Measurements from ENCODE around the gene CHST7.

The CHST7 gene

DNA sequence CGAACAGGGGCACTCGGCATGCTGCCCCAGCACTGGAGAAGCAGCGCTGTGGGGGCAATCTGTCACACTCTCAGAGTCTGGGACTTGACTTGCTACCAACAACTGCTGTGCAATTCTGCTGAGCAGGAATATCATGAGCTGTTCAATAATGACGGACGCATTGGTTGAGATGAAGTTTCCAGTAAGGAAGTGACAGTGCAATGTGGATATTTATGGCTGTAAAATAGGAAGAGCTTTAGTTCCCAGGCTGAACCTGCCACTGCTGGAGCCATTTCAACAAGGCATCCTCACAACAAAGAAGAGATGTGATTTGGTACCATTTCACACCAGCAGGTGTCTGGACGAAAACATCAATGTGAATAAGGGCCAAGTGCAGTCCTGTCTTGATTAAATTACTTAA, 24.2 kb downstream of the CHST7 start:
- no peak for TF ChIP-seq CTCF (IDR thresholded peaks at IDR 0.05; ENCODE audit: insufficient read depth, missing control alignments)
- FAIRE-seq, result no peak
- DNase-seq (ENCODE audit: insufficient read length, low spot score), result no peak

DNA sequence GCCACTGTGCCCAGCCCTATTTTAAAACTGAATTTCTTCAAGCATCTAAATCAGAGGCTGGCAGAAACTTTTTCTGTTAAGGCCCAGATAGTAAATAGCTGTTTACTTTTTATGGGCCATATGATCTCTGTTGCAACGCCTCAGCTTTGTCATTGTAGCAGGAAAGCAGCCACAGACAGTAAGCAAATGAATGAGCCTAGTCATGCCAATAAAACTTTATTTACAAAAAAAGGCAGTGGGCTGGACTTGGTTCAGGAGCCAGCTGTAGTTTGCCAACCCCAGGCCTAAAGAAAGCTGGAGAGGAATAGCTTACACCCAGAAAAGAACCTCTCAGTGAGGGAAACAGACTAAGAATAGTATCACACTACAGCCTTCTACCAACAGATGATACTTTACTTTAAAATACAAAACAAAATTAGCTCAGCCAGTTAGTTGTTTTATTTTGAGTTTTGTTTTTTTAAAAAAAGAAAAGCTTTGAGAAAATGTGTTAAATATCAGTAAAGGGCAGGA, 25.5 kb downstream of the CHST7 start:
- no peak for TF ChIP-seq CTCF (IDR thresholded peaks at IDR 0.05; ENCODE audit: insufficient read depth, missing control alignments)
- FAIRE-seq, result no peak
- DNase-seq (ENCODE audit: insufficient read length, low spot score), result no peak

GRCh38 chrX:46601283-46601682, 27.7 kb downstream of the CHST7 start:
- TF ChIP-seq CTCF (IDR thresholded peaks at IDR 0.05; ENCODE audit: insufficient read depth, missing control alignments), result no peak
- DNase-seq (ENCODE audit: insufficient read length, low spot score), result no peak
- FAIRE-seq, result no peak

DNA sequence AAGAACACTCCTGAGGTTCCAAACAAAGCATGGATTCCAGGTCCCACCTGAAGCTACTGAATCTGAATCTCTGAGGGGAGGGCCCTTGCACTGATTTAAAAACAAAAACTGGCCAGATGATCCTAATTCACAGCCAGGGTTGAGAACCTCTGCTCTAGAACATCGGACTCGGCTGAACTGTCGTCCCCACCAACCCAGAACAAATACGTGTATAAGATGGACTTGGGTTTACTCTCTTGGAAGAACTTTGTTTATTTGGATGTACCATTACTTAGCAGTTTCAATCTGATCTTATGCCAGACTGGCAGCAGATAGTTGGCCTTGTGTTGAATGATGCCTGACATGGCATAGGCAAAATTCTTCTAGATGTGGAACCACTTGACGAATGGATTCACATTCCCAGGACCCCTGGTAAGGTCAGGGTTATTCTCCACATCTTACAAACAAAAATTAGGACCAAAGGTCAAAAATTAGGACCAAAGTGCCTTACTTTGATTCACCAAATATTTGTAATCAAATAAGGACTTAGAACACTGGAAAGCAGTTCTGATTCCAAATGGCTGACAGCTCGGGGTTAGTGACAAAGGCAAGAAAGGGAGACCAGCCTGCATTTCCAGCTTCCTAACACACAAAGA, 29.0 kb downstream of the CHST7 start:
- DNase-seq (ENCODE audit: insufficient read length, low spot score), result no peak
- TF ChIP-seq CTCF (IDR thresholded peaks at IDR 0.05; ENCODE audit: insufficient read depth, missing control alignments), result no peak
- no peak for FAIRE-seq

- DNase-seq (ENCODE audit: insufficient read length, low spot score) (no peak), FAIRE-seq (no peak)
- TF ChIP-seq CTCF (IDR thresholded peaks at IDR 0.05; ENCODE audit: insufficient read depth, missing control alignments), result no peak
These were observed 34.4 kb downstream of the CHST7 start for GRCh38 chrX:46607916-46608315.

DNA sequence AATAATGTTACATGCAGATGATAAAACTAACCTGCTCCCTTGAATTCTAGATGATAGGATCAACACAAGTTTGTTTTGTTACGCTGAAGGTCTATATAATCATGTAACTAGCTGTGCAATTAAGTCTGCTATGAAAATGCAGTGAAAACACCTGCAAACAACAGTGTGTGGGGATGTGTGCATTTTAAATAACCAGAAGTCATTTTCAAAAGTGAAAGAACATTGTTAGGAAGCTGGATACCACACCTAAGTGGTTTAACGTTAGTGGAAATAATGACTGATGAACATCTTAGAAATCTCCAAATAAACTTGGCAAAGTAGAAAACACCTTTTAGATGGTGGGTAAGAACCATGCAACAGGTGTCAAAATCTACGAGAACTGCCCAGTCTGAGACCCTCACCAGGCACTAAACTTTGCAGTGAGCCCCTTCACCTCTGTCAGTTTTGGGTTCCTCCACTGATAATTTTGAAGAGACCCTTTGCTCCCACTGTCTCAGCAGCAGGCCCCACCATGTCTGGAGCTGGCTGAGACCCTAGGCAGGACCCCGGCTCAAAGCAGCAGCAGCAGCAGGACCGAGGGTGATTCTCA, 36.6 kb downstream of the CHST7 start:
- DNase-seq (ENCODE audit: insufficient read length, low spot score) (no peak), FAIRE-seq (no peak)
- no peak for TF ChIP-seq CTCF (IDR thresholded peaks at IDR 0.05; ENCODE audit: insufficient read depth, missing control alignments)

- TF ChIP-seq CTCF (IDR thresholded peaks at IDR 0.05; ENCODE audit: insufficient read depth, missing control alignments), result no peak
- no peak for FAIRE-seq
- DNase-seq (ENCODE audit: insufficient read length, low spot score), result no peak
These were observed 38.2 kb downstream of the CHST7 start for GRCh38 chrX:46611658-46612362.
